Measurements from ENCODE around the gene ARHGAP26.

DNA sequence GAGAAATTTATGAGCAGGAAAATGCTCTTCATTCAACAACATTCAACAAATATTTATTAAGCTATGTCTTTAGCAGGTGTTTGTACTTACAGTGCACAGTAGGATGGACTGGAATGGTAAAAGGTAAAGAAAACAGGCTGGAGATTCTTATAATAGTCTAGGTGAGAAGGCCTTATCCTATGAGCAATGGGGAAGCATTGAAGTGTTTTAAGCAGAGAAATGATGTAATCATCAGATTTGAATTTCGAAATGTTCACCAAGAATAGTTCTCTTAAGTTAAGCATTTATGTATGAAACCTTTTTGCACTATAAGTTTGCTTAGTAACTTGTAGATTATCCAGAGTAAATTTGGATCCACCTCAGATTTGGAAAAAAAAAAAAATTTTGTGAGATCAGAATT, 424.0 kb downstream of the ARHGAP26 start:
- TF ChIP-seq CTCF (IDR thresholded peaks at IDR 0.05 in 8 of 11, conservative IDR thresholded peaks at IDR 0.05 in 3 of 11), result no peak
- TF ChIP-seq POLR2A (IDR thresholded peaks at IDR 0.05), result no peak
- no peak for TF ChIP-seq POLR2AphosphoS5 (IDR thresholded peaks at IDR 0.05)
